ENCODE measurements around the gene MICALL2. TPM values are rescaled to one million over a fixed set of nuclear protein-coding genes. Genes with fewer than 3 reads are reported as not detected.
A peak's percentile ranks its signal among the peaks of the same experiment; 100 is the strongest.

MICALL2 gene
- total and polyA plus RNA-seq, 4 donors = 19.0 to 70.6 (median 41.0) TPM

DNA sequence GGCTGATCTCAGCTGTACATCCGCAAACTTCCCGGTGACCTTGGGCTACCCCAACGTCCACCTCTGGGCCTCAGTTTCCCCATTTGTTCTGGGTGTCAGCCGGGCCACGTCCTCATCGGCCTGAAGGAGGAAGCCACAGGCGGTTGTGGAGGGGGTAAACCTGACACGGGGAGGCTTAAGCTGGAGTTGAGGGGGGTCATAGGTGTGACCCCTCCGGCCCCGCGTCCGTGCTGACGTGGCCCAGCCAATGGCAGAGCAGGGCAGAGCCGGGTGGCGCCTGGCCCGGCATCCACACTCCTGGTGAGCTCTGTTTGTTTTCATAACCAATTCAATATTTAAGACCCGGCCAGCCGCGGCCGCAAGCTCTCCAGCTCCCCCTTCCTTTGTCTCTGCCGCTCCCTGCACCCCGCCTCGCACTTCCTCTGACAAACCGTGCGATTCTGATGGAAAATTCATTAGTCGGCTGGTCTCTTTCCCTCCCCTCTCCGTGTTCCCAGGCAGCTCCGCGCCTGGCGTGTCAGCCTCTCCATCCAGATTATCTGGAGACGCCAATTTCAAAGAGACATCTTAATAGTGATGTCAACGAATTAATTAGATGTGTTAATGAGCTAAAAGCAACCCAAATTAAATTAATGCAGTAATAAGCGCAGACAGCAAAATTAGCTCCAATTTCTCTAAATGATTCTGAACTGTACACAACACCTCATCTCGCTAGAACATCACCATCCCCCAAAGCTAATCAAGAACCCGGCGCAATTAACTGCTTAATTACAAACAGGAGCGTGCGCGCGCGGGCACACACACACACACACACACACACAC, 55.4 kb downstream of the MICALL2 start:
- ATAC-seq (ENCODE audit: insufficient read depth, low FRiP score) (no peak), DNase-seq (peak; percentile 60 to 69 (median 69))
- WGBS, 2 donors = 13 to 14% methylated on average over 41 of the region's 41 CpGs
- Histone ChIP-seq H3K4me1 (ENCODE audit: control insufficient read depth in 5 of 5, insufficient read depth in 5 of 5, low read length in 5 of 5) (no peaks in the 10 kb centered on the region), H3K9ac (ENCODE audit: insufficient read depth in 1 of 2, low read length in 2 of 2) (no peak overlapping the region), H3K36me3 (ENCODE audit: control insufficient read depth in 4 of 4, insufficient read depth in 4 of 4, low read length in 4 of 4) (no peaks in the 10 kb centered on the region), H3K4me3 (no peak overlapping the region), H3K27me3 (ENCODE audit: control insufficient read depth in 3 of 3, insufficient read depth in 3 of 3, low read length in 2 of 3) (peaks cover 9 to 63% (median 52%) of the 10 kb centered on the region in 3 donors), H3K27ac (ENCODE audit: low read depth in 1 of 2, low read length in 1 of 2) (no peak overlapping the region), H3K9me3 (ENCODE audit: control insufficient read depth in 4 of 4, insufficient read depth in 3 of 4, low read length in 3 of 4) (peaks cover 0 to 17% (median 1%) of the 10 kb centered on the region in 4 donors)
- TF ChIP-seq, protein P1, sequence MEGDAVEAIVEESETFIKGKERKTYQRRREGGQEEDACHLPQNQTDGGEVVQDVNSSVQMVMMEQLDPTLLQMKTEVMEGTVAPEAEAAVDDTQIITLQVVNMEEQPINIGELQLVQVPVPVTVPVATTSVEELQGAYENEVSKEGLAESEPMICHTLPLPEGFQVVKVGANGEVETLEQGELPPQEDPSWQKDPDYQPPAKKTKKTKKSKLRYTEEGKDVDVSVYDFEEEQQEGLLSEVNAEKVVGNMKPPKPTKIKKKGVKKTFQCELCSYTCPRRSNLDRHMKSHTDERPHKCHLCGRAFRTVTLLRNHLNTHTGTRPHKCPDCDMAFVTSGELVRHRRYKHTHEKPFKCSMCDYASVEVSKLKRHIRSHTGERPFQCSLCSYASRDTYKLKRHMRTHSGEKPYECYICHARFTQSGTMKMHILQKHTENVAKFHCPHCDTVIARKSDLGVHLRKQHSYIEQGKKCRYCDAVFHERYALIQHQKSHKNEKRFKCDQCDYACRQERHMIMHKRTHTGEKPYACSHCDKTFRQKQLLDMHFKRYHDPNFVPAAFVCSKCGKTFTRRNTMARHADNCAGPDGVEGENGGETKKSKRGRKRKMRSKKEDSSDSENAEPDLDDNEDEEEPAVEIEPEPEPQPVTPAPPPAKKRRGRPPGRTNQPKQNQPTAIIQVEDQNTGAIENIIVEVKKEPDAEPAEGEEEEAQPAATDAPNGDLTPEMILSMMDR (IDR thresholded peaks at IDR 0.05; ENCODE audit: control extremely low read depth, extremely low read depth) = no peak

DNA sequence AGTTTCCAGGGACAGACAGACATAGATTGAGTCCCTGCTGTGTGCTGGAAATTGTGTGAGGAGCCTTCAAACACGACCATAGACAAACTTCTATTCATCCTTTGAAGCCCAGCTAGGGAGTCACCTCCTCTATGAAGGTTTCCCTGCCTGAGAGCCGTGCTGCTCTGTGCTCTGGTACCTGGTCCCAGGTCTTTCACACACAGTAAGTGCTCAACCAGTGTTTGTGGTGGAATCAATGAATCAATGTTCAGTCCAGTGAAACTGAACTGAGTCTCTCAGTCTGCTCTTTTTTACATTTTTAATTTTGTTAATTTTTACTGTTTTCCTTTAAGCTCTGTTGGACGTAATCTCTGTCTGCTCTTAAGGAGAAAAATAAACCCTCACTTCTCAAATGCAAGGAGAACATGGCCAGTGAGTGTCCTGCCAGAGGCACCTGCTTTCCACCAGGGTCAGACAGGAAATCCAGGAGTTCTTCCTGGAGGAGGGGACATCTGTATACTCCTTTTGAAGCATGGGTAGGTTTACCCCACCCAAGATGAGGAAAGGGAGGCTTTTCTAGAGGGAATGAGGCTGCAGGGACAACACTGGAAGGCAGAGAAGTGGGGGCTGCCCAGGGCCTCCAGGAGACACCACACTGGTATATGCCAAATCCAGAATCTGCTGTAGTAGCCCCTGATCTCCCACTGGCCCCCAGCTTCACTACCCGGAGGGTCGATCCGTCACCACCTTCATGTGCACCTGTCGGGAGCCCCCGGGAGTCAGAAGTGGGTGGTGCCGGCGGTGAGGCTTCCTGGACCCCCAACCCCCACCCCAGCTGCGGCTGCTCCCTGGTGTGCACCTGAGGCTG, 56.3 kb downstream of the MICALL2 start:
- Histone ChIP-seq H3K9ac (ENCODE audit: insufficient read depth in 1 of 2, low read length in 2 of 2) (no peak overlapping the region), H3K9me3 (ENCODE audit: control insufficient read depth in 4 of 4, insufficient read depth in 3 of 4, low read length in 3 of 4) (peaks cover 0 to 17% (median 1%) of the 10 kb centered on the region in 4 donors), H3K4me1 (ENCODE audit: control insufficient read depth in 5 of 5, insufficient read depth in 5 of 5, low read length in 5 of 5) (no peaks in the 10 kb centered on the region), H3K36me3 (ENCODE audit: control insufficient read depth in 4 of 4, insufficient read depth in 4 of 4, low read length in 4 of 4) (no peaks in the 10 kb centered on the region), H3K27ac (ENCODE audit: low read depth in 1 of 2, low read length in 1 of 2) (no peak overlapping the region), H3K27me3 (ENCODE audit: control insufficient read depth in 3 of 3, insufficient read depth in 3 of 3, low read length in 2 of 3) (peaks cover 9 to 58% (median 47%) of the 10 kb centered on the region in 3 donors), H3K4me3 (no peak overlapping the region)
- DNase-seq (no peak), ATAC-seq (ENCODE audit: insufficient read depth, low FRiP score) (no peak)
- 46 to 51% methylated on average over 11 of the region's 11 CpGs for WGBS, 2 donors
- TF ChIP-seq, protein P1 (IDR thresholded peaks at IDR 0.05; ENCODE audit: control extremely low read depth, extremely low read depth) = no peak

DNA sequence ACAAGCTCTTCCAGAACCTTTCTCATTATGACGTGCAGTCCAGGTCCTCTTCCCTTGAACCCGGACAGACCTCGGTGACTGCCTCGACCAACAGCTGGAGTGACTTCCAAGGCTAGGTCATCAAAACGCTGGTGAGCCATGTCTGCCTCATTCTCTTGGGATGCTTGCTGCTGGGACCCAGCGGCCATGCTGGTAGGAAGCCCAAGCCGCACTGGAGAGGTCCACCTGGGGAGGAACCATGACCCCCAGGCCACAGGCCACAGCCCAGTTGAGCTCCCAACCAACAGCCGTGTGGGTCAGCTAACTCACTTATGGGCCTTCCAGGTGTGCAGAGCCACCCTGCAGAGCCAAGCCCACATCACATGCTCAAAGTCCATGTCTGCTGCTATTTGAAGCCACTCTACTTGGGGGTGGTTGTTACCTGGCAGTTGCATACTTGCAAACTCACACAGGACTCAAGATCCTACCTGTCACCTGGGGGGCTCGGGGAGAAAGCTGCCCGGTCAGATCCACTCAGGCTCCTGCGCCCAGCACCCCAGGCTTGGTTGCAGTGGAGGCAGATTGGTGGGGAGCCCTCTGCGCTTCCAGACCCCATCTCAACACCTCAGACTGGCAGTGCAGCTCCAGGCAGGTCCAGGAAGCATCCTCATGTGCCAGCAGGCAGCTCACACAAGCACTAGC, 57.0 kb downstream of the MICALL2 start:
- H3K4me1 ChIP-seq (ENCODE audit: control insufficient read depth in 5 of 5, insufficient read depth in 5 of 5, low read length in 5 of 5) = no peaks in the 10 kb centered on the region
- no peak overlapping the region for H3K27ac ChIP-seq (ENCODE audit: low read depth in 1 of 2, low read length in 1 of 2)
- TF ChIP-seq, protein P1 (IDR thresholded peaks at IDR 0.05; ENCODE audit: control extremely low read depth, extremely low read depth) = no peak
- no peak for DNase-seq
- peaks cover 6 to 54% (median 45%) of the 10 kb centered on the region in 3 donors for H3K27me3 ChIP-seq (ENCODE audit: control insufficient read depth in 3 of 3, insufficient read depth in 3 of 3, low read length in 2 of 3)
- no peak overlapping the region for H3K4me3 ChIP-seq
- 89 to 93% methylated on average over 12 of the region's 12 CpGs for WGBS, 2 donors
- H3K9me3 ChIP-seq (ENCODE audit: control insufficient read depth in 4 of 4, insufficient read depth in 3 of 4, low read length in 3 of 4) = peaks cover 0 to 22% (median 1%) of the 10 kb centered on the region in 4 donors
- H3K36me3 ChIP-seq (ENCODE audit: control insufficient read depth in 4 of 4, insufficient read depth in 4 of 4, low read length in 4 of 4) = no peaks in the 10 kb centered on the region
- no peak overlapping the region for H3K9ac ChIP-seq (ENCODE audit: insufficient read depth in 1 of 2, low read length in 2 of 2)
- no peak for ATAC-seq (ENCODE audit: insufficient read depth, low FRiP score)
